Measurements from ENCODE around the gene OR2A2.
A peak's percentile ranks its signal among the peaks of the same experiment; 100 is the strongest.
"Not testable (repeated sequence)": the region's sequence is repeated elsewhere in the genome, so short reads cannot be mapped to it uniquely, and the experiment has no call there.

OR2A2 gene, protein sequence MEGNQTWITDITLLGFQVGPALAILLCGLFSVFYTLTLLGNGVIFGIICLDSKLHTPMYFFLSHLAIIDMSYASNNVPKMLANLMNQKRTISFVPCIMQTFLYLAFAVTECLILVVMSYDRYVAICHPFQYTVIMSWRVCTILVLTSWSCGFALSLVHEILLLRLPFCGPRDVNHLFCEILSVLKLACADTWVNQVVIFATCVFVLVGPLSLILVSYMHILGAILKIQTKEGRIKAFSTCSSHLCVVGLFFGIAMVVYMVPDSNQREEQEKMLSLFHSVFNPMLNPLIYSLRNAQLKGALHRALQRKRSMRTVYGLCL

DNA sequence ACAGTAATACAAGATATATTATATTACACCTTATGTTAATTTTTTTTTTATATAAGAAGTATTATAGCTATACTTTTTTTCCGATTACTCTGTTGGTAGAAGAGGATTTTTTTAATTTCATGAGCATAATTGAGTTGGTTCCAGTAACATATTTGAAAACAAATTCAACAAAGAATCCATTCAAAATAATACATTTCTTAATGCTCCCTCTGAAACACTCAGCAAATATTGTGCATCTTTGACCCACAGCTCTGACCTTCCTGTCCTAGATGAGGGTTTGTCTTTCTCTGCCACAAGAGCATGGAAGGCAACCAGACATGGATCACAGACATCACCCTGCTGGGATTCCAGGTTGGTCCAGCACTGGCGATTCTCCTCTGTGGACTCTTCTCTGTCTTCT, at the start of gene OR2A2:
Gene OR2A2, plus strand, starts transcription at position 301 of the 400 bp plus-strand sequence. Its CDS starts 0 bp downstream, at position 301.
- DNase-seq, result no peak

DNA sequence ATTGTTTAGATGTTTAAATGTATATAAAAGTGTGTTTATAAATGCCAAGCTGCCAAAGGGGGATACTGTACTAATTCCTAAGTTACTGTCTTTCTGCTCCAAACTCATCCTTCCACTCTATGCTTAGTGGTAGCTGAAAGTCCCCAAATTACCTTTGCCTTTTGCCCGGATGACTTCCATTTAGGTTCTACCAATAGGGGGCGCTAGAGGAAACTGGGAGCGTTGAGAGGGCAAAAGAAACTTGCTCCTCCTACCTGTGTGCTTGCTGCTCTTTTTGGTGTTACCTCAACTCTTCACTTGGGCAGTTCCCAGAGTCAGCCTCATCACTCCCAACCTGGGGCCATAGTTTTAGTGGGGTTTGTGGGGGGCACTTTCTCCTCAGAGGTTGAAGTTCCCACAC, 45.7 kb upstream of the OR2A2 start:
- DNase-seq, result no peak

DNA sequence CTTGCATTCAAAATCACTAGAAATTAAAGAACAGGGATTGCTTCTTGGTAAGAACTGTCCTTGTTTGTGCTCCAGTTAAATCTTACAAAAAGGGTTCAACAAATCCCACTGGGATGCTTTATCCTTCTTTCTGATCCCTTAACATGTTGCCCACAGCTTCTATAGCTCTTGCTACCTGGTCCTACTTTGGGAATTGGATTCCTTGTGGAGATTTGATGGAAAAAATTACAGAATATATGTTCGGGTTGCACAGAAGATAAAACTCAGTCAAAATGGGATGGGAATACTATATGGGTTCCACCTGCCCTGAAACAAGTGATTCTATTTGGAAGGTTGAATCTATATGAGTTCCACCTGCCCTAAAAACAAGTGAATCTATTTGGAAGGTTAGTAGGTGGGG, 39.9 kb upstream of the OR2A2 start, which contains the start of gene OR2A25:
Gene OR2A25, plus strand, starts transcription at position 301 of the 400 bp plus-strand sequence. CDS start 4,409 bp downstream, outside the sequence.
- no peak for DNase-seq

DNA sequence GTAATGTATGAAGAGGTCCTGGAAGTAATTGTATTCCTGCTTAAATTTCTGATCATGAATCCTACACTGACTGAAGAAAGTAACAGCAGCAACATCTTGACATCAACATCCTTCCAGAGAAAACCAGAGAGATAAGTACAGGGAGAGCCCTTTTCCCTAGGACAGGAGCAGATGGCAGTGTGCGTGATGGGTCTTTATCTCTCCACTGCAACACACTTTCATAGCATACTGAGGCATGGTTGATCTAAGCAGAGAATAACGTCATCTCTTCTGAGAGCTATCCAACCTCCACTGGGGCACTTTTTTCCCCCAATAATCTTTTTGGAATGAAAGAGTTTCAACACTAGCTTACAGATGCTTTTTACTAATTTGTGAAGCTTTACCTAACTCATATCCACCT, 39.4 kb upstream of the OR2A2 start:
- peak in 1 of 2 donors; percentile 1 for DNase-seq

DNA sequence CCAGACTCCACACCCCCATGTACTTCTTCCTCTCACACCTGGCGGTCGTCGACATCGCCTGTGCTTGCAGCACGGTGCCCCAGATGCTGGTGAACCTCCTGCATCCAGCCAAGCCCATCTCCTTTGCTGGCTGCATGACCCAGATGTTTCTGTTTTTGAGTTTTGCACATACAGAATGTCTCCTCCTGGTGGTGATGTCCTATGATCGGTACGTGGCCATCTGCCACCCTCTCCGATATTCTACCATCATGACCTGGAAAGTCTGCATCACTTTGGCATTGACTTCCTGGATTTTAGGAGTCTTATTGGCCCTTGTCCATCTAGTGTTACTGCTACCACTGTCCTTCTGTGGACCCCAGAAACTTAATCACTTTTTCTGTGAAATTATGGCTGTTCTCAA, 35.0 kb upstream of the OR2A2 start:
- DNase-seq, result no peak

DNA sequence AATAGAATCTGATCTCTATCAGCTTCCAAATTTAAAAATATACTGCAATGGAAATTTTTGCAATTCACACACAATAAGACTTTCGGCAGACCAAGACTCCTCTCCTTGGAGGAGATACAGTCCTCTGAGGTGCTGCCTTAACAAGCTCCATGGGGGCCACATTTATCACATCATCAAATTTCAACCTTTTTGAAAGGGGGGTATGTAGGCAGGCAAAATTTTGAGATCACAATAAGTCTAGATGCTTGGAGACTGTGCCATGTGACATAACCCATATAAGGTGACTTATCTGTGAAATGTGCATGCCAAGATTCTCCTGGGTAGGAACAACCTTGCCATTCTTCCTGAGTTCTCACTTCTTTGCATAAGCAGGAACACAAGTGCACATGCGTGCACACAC, 23.4 kb upstream of the OR2A2 start, which contains the start of gene OR2A12:
Gene OR2A12, plus strand, starts transcription at position 301 of the 400 bp plus-strand sequence. CDS start 8,830 bp downstream, outside the sequence.
- no peak for DNase-seq

DNA sequence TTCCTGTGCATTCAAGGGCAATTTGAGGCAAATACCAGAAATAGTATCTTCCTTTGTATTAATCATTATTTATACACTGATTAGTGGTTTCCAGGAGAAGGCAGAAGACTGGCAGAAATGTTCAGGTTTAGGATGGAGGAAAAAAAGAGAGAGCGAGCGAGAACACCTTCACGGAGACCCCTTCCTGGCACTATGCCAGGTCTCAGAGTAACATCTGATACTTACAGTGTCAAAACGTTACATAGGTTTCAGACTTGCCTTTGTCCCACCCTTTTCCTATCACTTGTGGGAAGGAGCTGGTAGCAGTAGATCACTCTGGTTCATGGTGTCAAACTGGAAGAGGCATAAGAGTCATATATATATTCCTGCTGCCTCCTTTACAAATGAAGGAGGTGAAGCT, 22.7 kb upstream of the OR2A2 start:
- DNase-seq, result no peak

DNA sequence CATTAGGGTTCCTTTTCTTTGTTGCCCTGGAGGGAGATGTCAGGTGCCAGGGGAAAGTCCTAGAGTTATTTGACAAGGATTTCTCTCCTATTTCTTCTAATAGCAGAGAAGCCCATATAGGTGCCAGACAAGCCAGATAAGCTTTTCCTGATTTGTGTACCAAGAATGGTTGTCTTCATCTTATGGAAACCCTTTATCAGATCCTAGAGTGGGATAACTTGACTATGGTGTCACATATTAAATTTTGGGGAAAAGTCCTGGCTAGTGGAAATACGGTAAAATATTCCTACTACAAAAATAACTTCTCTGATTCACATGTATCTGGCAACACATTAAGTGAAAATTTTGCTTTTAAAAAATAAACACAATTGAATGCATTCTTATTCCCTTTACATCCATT, 22.2 kb upstream of the OR2A2 start:
- DNase-seq, result no peak

DNA sequence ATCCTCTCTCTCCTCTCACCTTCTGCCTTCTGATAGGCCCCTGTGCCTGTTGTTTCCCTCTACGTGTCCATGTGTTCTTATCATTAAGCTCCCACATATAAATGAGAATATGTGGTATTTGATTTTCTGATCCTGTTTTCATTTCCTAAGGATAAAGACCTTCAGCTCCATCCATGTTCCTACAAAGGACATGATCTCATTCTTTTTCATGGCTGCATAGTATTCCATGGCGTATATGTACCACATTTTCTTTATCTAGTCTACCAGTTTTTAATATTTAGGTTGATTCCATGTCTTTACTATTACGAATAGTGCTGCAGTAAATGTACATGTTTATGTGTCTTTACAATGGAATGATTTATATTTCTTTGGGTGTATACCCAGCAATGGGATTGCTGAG, 18.7 kb upstream of the OR2A2 start:
- DNase-seq, result no peak

DNA sequence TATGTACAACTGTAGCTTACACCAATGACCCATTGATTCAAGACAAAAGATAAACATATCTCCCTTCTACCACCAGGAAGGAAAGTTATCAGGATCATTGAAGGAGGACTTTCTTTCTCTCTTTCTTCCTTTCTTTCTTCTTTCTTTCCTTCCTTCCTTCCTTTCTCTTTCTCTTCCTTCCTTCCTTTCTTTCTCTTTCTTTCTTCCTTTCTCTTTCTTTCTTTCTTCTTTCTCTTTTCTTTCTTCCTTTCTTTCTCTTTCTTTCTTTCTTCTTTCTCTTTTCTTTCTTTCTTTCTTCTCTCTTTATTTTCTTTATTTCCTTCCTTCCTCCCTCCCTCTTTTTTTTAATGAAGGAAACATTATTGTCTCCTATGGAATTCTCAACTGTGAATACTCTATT, 10.6 kb upstream of the OR2A2 start:
- DNase-seq, result no peak

DNA sequence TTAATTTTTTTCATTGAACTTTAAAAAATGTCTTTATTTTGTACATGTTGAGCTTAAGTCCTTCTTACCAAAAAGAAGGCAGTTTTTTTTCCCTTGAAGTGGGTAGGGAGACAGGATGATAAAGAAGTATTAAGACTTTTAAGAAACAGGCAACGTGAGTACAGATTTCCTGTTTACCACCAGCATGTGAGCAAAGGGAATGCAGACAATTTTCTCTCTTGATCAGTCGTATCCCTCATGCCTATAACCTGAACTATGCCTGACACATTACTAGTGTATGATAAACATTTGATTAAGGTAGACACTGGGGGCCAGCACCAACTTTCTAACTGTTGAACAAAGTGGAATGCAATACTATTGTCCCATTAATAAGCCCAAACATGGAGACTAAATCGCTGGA, 8.8 kb upstream of the OR2A2 start:
- no peak for DNase-seq

DNA sequence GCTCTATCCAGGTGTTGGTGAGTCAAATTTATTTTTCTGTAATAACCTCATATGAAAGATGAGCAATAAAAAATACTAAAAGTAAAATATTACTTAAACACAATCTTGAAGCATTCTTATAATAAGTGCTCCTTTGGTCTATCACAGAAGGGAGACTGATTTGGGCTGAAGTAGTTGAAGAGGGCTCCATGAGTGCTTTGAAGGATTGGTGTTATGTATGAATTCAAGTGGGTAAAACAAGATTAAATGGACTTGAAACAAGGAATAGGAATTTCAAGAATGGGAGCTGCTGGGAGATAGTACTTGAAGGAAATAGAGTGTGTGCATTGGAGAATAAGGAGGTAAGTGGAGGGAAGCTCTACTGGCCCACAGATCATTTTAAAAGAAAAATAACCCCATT, 7.3 kb upstream of the OR2A2 start:
- DNase-seq, result no peak

DNA sequence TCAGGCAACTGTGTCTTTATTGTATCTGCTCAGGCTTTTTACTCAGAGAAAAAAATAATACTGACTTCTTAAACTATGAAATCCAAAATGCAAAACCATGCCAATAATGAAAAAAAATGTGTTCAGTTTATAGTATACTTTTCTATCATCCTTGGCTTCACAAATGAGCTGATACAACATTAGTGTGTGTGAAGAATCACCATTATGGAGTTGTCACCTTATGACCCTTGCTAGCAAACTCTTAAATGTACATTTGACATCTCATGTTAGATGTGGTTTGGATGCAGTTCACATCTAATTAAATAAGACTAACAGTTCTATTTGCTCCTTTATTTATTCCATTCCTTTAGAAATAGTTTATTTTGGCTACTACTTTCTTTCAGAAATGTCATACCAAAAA, 4.2 kb upstream of the OR2A2 start:
- DNase-seq, result no peak

DNA sequence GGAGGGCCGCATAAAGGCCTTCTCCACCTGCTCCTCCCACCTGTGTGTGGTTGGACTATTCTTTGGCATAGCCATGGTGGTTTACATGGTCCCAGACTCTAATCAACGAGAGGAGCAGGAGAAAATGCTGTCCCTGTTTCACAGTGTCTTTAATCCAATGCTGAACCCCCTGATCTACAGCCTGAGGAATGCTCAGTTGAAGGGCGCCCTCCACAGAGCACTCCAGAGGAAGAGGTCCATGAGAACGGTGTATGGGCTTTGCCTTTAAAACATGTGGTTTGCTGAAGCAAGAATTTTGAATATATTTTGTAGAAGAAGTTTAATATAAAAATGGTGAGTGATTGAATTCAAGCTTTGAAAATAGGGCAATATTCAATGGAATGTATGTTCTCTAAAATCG, 889 bp downstream of the OR2A2 start:
- DNase-seq, result no peak

DNA sequence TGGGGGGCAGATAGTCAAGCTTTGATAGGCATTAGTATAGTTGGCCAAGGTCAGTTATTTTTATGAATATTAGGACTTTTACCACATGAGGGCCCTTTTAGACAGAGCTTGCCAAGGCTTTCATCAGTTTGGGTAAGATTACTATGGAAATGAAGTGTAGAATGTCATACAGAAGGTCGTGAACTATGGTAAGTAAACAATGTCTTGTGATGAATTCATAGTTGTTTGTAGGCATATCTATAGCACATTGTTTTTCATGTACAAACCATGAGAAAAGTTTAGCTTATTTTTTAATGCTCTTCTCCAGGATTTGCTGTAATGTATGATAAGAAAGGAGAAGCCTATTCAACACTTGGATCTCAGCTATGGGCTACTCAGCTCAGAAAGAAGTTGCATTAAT, 4.3 kb downstream of the OR2A2 start:
- no peak for DNase-seq

DNA sequence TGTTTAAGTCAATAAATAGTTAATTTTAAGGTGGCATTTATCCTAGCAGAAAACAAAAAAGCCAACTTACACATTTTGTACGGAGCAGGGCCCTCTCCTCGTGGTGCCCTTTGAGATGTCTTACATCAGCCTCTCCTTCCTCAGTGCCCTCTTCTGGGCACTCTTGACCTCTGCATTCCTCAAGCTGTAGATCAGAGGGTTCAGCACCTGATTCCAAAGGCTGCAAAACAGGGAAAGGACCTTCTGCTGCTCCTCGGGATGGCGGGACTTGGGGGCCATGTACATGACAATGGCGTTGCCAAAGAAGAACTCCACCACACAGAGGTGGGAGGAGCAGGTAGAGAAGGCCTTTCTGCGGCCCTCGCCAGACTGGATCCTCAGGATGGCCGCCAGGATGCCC, 9.0 kb downstream of the OR2A2 start:
- DNase-seq, result no peak

DNA sequence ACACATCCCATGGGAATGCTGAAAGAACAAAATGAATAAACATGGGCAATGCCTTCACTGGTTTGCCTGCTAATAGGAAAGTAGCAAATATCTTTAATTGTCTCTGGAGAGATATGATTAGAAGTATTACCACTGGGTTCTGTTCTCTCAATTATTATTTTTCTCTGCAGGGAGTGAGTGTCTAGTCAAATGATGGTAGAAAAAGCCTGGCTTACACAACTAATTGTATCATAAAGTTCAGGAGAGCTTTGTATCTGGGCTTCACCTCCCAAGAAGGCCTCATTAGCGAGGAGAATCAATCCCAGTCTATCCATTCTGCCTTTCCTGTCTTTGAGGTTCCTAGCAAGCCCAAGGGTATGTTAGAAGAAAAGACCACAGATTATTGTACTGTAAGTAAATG, 13.5 kb downstream of the OR2A2 start, which contains the start of gene OR2A14:
Gene OR2A14, plus strand, starts transcription at position 301 of the 400 bp plus-strand sequence. CDS start 5,937 bp downstream, outside the sequence.
- DNase-seq, result no peak

DNA sequence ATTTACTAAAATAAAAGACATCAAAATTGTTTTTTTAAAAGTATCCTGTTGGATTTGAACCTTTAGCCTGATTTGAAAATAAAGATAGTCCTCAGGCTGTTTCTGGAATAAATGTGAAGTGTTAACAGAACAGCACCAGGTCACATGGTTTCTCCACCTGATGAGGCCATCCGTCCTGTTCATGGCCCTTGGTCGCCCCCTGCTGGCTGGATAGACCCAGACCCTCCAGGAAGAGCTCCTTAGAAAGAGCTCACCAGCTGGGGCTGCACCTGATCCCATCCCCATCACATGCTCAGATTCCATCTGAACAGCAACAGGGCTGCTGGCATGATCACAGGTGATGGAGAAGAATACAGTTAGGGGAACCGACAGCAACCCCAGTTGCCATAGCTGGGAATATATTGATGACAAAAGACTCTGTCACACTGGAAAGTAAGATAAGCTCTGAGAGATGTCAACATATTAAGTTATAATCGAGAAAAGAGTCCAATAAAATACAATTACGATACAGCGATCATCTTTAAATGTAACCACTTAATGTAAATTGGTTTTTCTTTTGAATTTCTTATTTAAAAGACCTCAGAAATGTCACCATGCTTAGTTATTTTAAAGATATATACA, 18.4 kb downstream of the OR2A2 start:
- peak in 1 of 2 donors; percentile 37 for DNase-seq

DNA sequence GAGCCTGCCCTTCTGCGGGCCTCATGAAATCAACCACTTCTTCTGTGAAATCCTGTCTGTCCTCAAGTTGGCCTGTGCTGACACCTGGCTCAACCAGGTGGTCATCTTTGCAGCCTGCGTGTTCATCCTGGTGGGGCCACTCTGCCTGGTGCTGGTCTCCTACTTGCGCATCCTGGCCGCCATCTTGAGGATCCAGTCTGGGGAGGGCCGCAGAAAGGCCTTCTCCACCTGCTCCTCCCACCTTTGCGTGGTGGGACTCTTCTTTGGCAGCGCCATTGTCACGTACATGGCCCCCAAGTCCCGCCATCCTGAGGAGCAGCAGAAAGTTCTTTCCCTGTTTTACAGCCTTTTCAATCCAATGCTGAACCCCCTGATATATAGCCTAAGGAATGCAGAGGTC, 20.2 kb downstream of the OR2A2 start:
- not testable (repeated sequence) for DNase-seq

DNA sequence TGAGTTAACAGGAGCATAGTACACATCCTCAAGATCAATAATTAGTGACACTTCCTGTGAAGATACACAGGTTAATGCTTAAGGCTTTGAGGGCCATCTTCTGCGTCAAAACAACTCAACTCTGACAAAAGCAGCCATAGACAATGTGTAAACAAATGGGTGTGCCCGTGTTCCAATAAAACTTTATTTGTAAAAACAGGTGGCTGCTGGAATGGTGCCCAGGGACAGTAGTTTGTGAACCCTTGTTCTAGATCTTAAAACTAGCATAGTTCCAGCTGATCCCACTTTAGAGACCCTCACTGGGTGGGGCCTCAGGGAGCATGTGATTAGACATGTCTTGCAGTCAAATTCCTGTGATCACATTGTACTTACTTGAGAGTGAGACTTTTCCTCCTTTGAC, 21.3 kb downstream of the OR2A2 start:
- no peak for DNase-seq

DNA sequence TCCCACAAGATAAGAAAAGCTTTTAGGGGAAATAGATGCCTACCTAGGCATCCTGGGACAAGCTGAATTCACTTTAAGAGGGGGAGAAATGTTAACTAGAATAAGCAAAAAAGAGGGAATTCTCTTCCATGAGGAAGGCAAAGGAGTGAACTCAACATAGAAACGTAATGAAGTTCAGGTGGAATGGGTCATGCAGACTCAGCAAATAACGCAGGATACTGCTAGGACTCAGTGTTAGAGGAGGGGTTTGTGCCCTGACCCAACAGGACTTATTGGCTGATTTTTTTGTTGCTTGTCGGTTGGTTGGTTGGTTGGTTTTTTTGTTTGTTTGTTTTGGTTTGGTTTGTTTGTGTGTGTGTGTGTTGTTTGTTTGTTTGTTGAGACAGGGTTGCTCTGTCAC, 22.9 kb downstream of the OR2A2 start:
- DNase-seq, result no peak

DNA sequence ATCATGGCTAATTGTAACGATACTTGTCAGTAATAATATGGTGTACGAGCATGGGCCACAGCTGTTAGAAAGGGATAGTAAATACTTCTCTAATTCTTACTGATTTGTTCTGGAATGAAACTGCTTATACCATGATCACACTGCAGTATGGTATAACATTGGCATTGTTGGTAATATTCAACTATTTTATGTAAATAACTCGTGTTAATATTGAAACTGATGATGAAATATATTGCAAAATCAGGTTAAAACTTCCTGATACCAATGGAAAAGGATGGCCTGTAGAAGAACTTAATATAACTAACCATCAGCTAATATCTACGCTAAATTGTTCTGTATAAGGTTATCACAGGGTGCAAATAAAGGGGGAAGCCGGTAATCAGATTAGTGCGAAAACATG, 23.9 kb downstream of the OR2A2 start:
- DNase-seq, result no peak

DNA sequence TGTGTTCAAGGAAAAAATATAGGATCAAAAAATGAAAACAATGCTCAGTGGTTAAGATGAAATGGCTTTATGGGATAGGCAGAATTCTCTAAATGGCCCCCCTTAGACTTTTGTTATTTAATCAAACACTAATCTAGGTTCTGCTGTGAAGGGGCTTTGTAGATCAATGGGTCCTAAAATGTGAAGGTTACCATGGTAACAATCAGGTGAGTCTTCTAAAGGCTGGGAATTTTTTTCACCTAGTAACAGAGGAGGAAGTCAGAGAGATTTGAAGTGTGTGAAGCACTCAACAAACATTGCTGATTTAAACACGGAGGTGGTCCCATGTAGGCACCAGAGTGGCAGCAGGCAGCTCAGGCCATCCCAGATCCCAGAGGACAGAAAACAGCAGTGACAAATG, 24.7 kb downstream of the OR2A2 start:
- DNase-seq, result no peak

DNA sequence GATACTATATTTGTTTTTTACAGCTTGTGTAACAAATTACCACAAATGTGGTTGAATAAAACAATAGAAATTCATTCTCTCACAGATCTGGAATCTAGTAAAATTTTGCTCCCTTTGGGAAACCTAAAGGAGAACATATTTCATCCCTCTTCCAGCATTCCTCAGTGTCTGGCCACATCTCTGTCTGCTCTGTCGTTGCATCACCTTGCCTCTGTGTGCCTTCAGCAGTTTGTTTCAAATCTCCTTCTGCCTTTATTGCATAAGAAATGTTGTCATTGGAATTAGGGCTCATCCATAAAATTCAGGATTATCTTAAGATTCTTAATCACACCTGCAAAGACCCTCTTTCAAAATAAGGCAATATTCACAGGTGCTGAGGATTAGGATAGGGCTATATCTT, 28.1 kb downstream of the OR2A2 start:
- DNase-seq, result no peak
